ENCODE data around the gene MAP3K15. TPM values are rescaled to one million over a fixed set of nuclear protein-coding genes. Genes with fewer than 3 reads are reported as not detected.

The MAP3K15 gene
- total RNA-seq, 1 donor from 2014 or later, result 2.1 TPM

DNA sequence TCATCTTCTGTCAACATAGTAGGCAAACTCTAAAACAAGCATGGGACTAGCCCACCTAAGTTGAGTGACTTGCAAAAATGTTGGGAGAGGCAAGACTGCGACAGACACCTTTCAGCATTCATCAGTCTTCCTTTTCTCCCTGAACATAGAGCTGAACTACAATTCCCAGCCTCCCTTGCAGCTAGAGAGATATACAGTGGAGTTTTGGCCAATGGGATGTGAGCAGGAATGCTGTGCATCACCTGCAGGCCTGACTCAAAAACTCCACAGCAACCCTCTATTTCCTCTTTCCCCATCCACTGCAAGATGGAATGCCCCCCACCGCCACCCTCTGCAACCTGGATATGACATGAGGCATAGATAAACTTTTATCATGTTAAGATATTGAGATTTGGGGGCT is 105.0 kb downstream of the MAP3K15 start:
- FAIRE-seq (no peak), DNase-seq (ENCODE audit: low read depth) (no peak)
- Histone ChIP-seq H3K27ac (ENCODE audit: low read depth, low read length) (no peak overlapping the region), H3K4me1 (ENCODE audit: insufficient read depth, low read length) (no peaks in the 10 kb centered on the region), H3K4me3 (ENCODE audit: insufficient read depth, low read depth, low read length) (no peak overlapping the region), H3K4me2 (ENCODE audit: low read length) (no peak overlapping the region), H3K79me2 (ENCODE audit: insufficient read depth, low read length) (no peaks in the 10 kb centered on the region), H3K36me3 (ENCODE audit: insufficient read depth, low read length) (no peaks in the 10 kb centered on the region), H3K9ac (ENCODE audit: low read length) (no peak overlapping the region), H4K20me1 (ENCODE audit: insufficient read depth, low read length) (no peaks in the 10 kb centered on the region), H2AFZ (ENCODE audit: low read depth, low read length) (no peak overlapping the region), H3K9me3 (ENCODE audit: insufficient read depth, low read depth, low read length) (no peaks in the 10 kb centered on the region), H3K27me3 (ENCODE audit: insufficient read depth, low read length) (no peaks in the 10 kb centered on the region)
- Mint-ChIP-seq H3K36me3 (ENCODE audit: low read depth, unreplicated experiment) (no peaks in the 10 kb centered on the region), H3K4me1 (ENCODE audit: low read depth, unreplicated experiment) (no peaks in the 10 kb centered on the region), H3K4me3 (ENCODE audit: unreplicated experiment) (no peak overlapping the region), H3K27ac (ENCODE audit: unreplicated experiment) (no peak overlapping the region), H3K9me3 (ENCODE audit: unreplicated experiment) (peaks cover 3% of the 10 kb centered on the region), H3K27me3 (ENCODE audit: low read depth, unreplicated experiment) (peaks cover 2% of the 10 kb centered on the region)
- TF ChIP-seq, protein P1, sequence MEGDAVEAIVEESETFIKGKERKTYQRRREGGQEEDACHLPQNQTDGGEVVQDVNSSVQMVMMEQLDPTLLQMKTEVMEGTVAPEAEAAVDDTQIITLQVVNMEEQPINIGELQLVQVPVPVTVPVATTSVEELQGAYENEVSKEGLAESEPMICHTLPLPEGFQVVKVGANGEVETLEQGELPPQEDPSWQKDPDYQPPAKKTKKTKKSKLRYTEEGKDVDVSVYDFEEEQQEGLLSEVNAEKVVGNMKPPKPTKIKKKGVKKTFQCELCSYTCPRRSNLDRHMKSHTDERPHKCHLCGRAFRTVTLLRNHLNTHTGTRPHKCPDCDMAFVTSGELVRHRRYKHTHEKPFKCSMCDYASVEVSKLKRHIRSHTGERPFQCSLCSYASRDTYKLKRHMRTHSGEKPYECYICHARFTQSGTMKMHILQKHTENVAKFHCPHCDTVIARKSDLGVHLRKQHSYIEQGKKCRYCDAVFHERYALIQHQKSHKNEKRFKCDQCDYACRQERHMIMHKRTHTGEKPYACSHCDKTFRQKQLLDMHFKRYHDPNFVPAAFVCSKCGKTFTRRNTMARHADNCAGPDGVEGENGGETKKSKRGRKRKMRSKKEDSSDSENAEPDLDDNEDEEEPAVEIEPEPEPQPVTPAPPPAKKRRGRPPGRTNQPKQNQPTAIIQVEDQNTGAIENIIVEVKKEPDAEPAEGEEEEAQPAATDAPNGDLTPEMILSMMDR (IDR thresholded peaks at IDR 0.05; ENCODE audit: insufficient read depth, low read depth, low read length), result no peak
- TF ChIP-seq EZH2 (IDR thresholded peaks at IDR 0.05; ENCODE audit: insufficient read depth, low read length), result no peak

GRCh38 chrX:19403696-19404095 is 111.6 kb downstream of the MAP3K15 start:
- H4K20me1 ChIP-seq (ENCODE audit: insufficient read depth, low read length), result no peaks in the 10 kb centered on the region
- no peaks in the 10 kb centered on the region for H3K79me2 ChIP-seq (ENCODE audit: insufficient read depth, low read length)
- no peaks in the 10 kb centered on the region for H3K27me3 Mint-ChIP-seq (ENCODE audit: low read depth, unreplicated experiment)
- H3K9me3 Mint-ChIP-seq (ENCODE audit: unreplicated experiment), result no peaks in the 10 kb centered on the region
- H3K4me1 Mint-ChIP-seq (ENCODE audit: low read depth, unreplicated experiment), result no peaks in the 10 kb centered on the region
- no peak overlapping the region for H3K27ac ChIP-seq (ENCODE audit: low read depth, low read length)
- no peaks in the 10 kb centered on the region for H3K27me3 ChIP-seq (ENCODE audit: insufficient read depth, low read length)
- H3K4me2 ChIP-seq (ENCODE audit: low read length), result no peak overlapping the region
- H3K36me3 ChIP-seq (ENCODE audit: insufficient read depth, low read length), result no peaks in the 10 kb centered on the region
- no peak overlapping the region for H3K4me3 ChIP-seq (ENCODE audit: insufficient read depth, low read depth, low read length)
- DNase-seq (ENCODE audit: low read depth) (no peak), FAIRE-seq (no peak)
- H3K36me3 Mint-ChIP-seq (ENCODE audit: low read depth, unreplicated experiment), result no peaks in the 10 kb centered on the region
- TF ChIP-seq, protein P1 (IDR thresholded peaks at IDR 0.05; ENCODE audit: insufficient read depth, low read depth, low read length), result no peak
- TF ChIP-seq EZH2 (IDR thresholded peaks at IDR 0.05; ENCODE audit: insufficient read depth, low read length), result no peak
- H2AFZ ChIP-seq (ENCODE audit: low read depth, low read length), result no peak overlapping the region
- no peaks in the 10 kb centered on the region for H3K9me3 ChIP-seq (ENCODE audit: insufficient read depth, low read depth, low read length)
- no peak overlapping the region for H3K4me3 Mint-ChIP-seq (ENCODE audit: unreplicated experiment)
- H3K27ac Mint-ChIP-seq (ENCODE audit: unreplicated experiment), result no peak overlapping the region
- no peak overlapping the region for H3K9ac ChIP-seq (ENCODE audit: low read length)
- no peaks in the 10 kb centered on the region for H3K4me1 ChIP-seq (ENCODE audit: insufficient read depth, low read length)

- Histone ChIP-seq H3K4me3 (ENCODE audit: insufficient read depth, low read depth, low read length) (no peak overlapping the region), H3K79me2 (ENCODE audit: insufficient read depth, low read length) (no peaks in the 10 kb centered on the region)
- H3K4me3 Mint-ChIP-seq (ENCODE audit: unreplicated experiment), result no peak overlapping the region
Measured at GRCh38 chrX:19392703-19393102, 122.6 kb downstream of the MAP3K15 start.

More at GRCh38 chrX:19392703-19393102, 122.6 kb downstream of the MAP3K15 start:
- Histone ChIP-seq H3K27ac (ENCODE audit: low read depth, low read length) (no peak overlapping the region), H3K27me3 (ENCODE audit: insufficient read depth, low read length) (no peaks in the 10 kb centered on the region), H3K9ac (ENCODE audit: low read length) (no peak overlapping the region), H3K9me3 (ENCODE audit: insufficient read depth, low read depth, low read length) (no peaks in the 10 kb centered on the region), H2AFZ (ENCODE audit: low read depth, low read length) (no peak overlapping the region), H3K4me2 (ENCODE audit: low read length) (no peak overlapping the region), H3K4me1 (ENCODE audit: insufficient read depth, low read length) (no peaks in the 10 kb centered on the region), H3K36me3 (ENCODE audit: insufficient read depth, low read length) (no peaks in the 10 kb centered on the region), H4K20me1 (ENCODE audit: insufficient read depth, low read length) (no peaks in the 10 kb centered on the region)
- TF ChIP-seq, protein P1 (IDR thresholded peaks at IDR 0.05; ENCODE audit: insufficient read depth, low read depth, low read length), result no peak
- TF ChIP-seq EZH2 (IDR thresholded peaks at IDR 0.05; ENCODE audit: insufficient read depth, low read length), result no peak
- no peaks in the 10 kb centered on the region for H3K9me3 Mint-ChIP-seq (ENCODE audit: unreplicated experiment)
- DNase-seq (ENCODE audit: low read depth), result no peak
- H3K27ac Mint-ChIP-seq (ENCODE audit: unreplicated experiment), result no peak overlapping the region
- no peaks in the 10 kb centered on the region for H3K36me3 Mint-ChIP-seq (ENCODE audit: low read depth, unreplicated experiment)
- no peaks in the 10 kb centered on the region for H3K4me1 Mint-ChIP-seq (ENCODE audit: low read depth, unreplicated experiment)
- FAIRE-seq, result peak; percentile 85
- no peaks in the 10 kb centered on the region for H3K27me3 Mint-ChIP-seq (ENCODE audit: low read depth, unreplicated experiment)
